Measurements from ENCODE around the gene TWNK. TPM values are rescaled to one million over a fixed set of nuclear protein-coding genes. Genes with fewer than 3 reads are reported as not detected.

Gene TWNK
- total RNA-seq = 4.1 TPM

- DNase-seq = peak; percentile 53
Measured at GRCh38 chr10:100986952-100987684, at the start of gene TWNK, which contains the start of gene MRPL43. TWNK (plus strand) TSS chr10:100987543; CDS start chr10:100988211, 668 bp downstream. MRPL43 (minus strand) TSS chr10:100987497; CDS start chr10:100987443, 54 bp downstream.

GRCh38 chr10:100939763-100940344 lies 47.5 kb upstream of the TWNK start:
- no peak for DNase-seq

- DNase-seq = no peak
Measured at GRCh38 chr10:100942229-100942628, 45.1 kb upstream of the TWNK start.

GRCh38 chr10:100943508-100943907 lies 43.8 kb upstream of the TWNK start:
- no peak for DNase-seq

- no peak for DNase-seq
Measured at GRCh38 chr10:100945754-100946153, 41.6 kb upstream of the TWNK start.

- DNase-seq = no peak
Measured at GRCh38 chr10:100948916-100949315, 38.4 kb upstream of the TWNK start.

GRCh38 chr10:100960251-100960650 lies 27.1 kb upstream of the TWNK start:
- DNase-seq = no peak

GRCh38 chr10:100962351-100963080 lies 24.8 kb upstream of the TWNK start:
- no peak for DNase-seq

- DNase-seq = no peak
Measured at GRCh38 chr10:100963826-100964225, 23.5 kb upstream of the TWNK start.

- DNase-seq = no peak
Measured at GRCh38 chr10:100965820-100966219, 21.5 kb upstream of the TWNK start.

GRCh38 chr10:100966887-100967286 lies 20.5 kb upstream of the TWNK start:
- no peak for DNase-seq

GRCh38 chr10:100967332-100967731 lies 20.0 kb upstream of the TWNK start:
- no peak for DNase-seq

- no peak for DNase-seq
Measured at GRCh38 chr10:100968062-100968736, 19.1 kb upstream of the TWNK start.

GRCh38 chr10:100968863-100969186 lies 18.5 kb upstream of the TWNK start:
- DNase-seq = no peak

GRCh38 chr10:100969187-100970075 lies 17.9 kb upstream of the TWNK start, which contains the start of gene SEMA4G:
SEMA4G (plus strand) TSS chr10:100969504; CDS start chr10:100972913, 3,409 bp downstream.
- DNase-seq = no peak

- no peak for DNase-seq
Measured at GRCh38 chr10:100970076-100970913, 17.0 kb upstream of the TWNK start.

- no peak for DNase-seq
Measured at GRCh38 chr10:100970914-100971811, 16.2 kb upstream of the TWNK start.

- DNase-seq = no peak
Measured at GRCh38 chr10:100972115-100972903, 15.0 kb upstream of the TWNK start.
